ENCODE data around the gene TACSTD2. TPM values are rescaled to one million over a fixed set of nuclear protein-coding genes. Genes with fewer than 3 reads are reported as not detected.

The TACSTD2 gene
- total RNA-seq, 1 donor from 2014 or later, result 0.25 TPM

Other genes starting within 250 kb of the TACSTD2 start
- gene OMA1, start 30.5 kb downstream of the TACSTD2 start, total RNA-seq, result 29.4 TPM
- 22.3 TPM for gene MYSM1, start 122.8 kb upstream of the TACSTD2 start, total RNA-seq
- 54.6 TPM for gene JUN, start 206.8 kb upstream of the TACSTD2 start, total RNA-seq

Data from left ventricle myocardium superior (tissue), 1 donor.